Adrenal gland (tissue), 12 donors: ENCODE data around the gene IFT57. TPM values are rescaled to one million over a fixed set of nuclear protein-coding genes. Genes with fewer than 3 reads are reported as not detected.

Source experiments
- DNase-seq, 7 donors: peaks; one replicate each; pipeline ENCODE4 v3.0.0-alpha.2; 2019 to 2020
- H3K27ac ChIP-seq, 5 donors: fragments of 200-600 bp; sonication (generic) in 4 of 5; 1 replicate in 3 of 5; 2 replicates in 2 of 5; pipeline versions ENCODE4 v1.5.1 to v1.8.0; 2016 to 2020; ENCODE audit warnings: mild to moderate bottlenecking in 1 of 5
- H3K27me3 ChIP-seq: fragments of 200-600 bp; 2 replicates; pipeline ENCODE4 v1.8.0; 2021
- H3K36me3 ChIP-seq, 2 donors: fragments of 200-600 bp; replicated peaks in 1 of 2; 1 replicate in 1 of 2; 2 replicates in 1 of 2; pipeline versions ENCODE4 v1.5.1 to v1.8.0; 2018 to 2022
- H3K4me1 ChIP-seq, 2 donors: fragments of 200-600 bp; replicated peaks in 1 of 2; 1 replicate in 1 of 2; 2 replicates in 1 of 2; pipeline versions ENCODE4 v1.5.1 to v1.8.0; 2018 to 2021
- H3K4me3 ChIP-seq, 4 donors: fragments of 200-600 bp; sonication (generic) in 3 of 4; one replicate each; pipeline ENCODE4 v1.5.1; 2016 to 2018
- H3K9me3 ChIP-seq, 3 donors: fragments of 200-600 bp; sonication (generic) in 1 of 3; replicated peaks in 1 of 3; 1 replicate in 2 of 3; 2 replicates in 1 of 3; pipeline versions ENCODE4 v1.5.1 to v1.8.0; 2016 to 2021
- POLR2A ChIP-seq, 2 donors: fragments of 450-650 bp; IDR thresholded peaks; one replicate each; pipeline ENCODE4 v1.6.1; 2017; ENCODE audit warnings: antibody characterized with exemption in 2 of 2, mild to moderate bottlenecking in 2 of 2, moderate library complexity in 1 of 2
- WGBS, 4 donors: extraction: QIAGEN DNeasy Blood & Tissue Kit in 2 of 4; methylation state at CpG; one replicate each; pipeline versions ENCODE4 v1.1.5 to v1.1.7; 2013 to 2017; 5-methylcytosine and 5-hydroxymethylcytosine counted together
- intact Hi-C, 2 donors: fragments of 100-400 bp; cut with DNase I; formaldehyde crosslinking; loops; one replicate each; pipeline versions ENCODE4 v1.14.1 to v1.15.0; 2022 to 2023
- polyA plus RNA-seq, 3 donors: library from polyadenylated mRNA; stranded (reverse); fragments of 200-250 nt in 2 of 3; fragments of 350-450 nt in 1 of 3; fragmentation: Illumina TruSeq in 1 of 3; extraction: RNeasy Lipid Tissue Mini Kit (QIAGEN cat#74804) in 1 of 3; gene quantifications; one replicate each; pipeline ENCODE4 v1.2.3, GENCODE V29; 2013 to 2014
- total RNA-seq, 9 donors: library from RNA; depleted of rRNA in 4 of 9; stranded (reverse); fragments of >200 nt in 4 of 9; fragments of 120-200 nt in 1 of 9; fragmentation: NEBNext Ultra II Directional in 1 of 9; extraction: Animal tissue kit (Norgen Biotek cat#: 25700) in 1 of 9; gene quantifications; one replicate each; pipeline versions ENCODE4 v1.1.0 to v1.2.4, GENCODE V29; 2013 to 2023
- TF ChIP-seq, protein P1 (sequence below), 6 experiments: fragments of 450-650 bp in 4 of 6; fragments of 200-600 bp in 2 of 6; sonication (generic) in 1 of 6; IDR thresholded peaks; 1 replicate in 5 of 6; 2 replicates in 1 of 6; pipeline versions ENCODE4 v1.5.1 to v1.8.0; 2016 to 2021; ENCODE audit warnings: antibody characterized with exemption in 6 of 6, mild to moderate bottlenecking in 2 of 6, moderate library complexity in 1 of 6
- donor health status: healthy with polysubstance abuse.
- donor health status: Bipolar disorder and iron deficiency.
- donor health status: DM: yes; HTN: yes; CAD: no.
- donor health status: DM: no; HTN: no; CAD: no.
- donor health status: DM: no; HTN: no; CAD: no.
- donor health status: DM: yes; HTN: yes; CAD: no.

Gene IFT57
- total and polyA plus RNA-seq, 12 donors, result 16.1 to 61.9 (median 50.5) TPM

GRCh38 chr3:108110934-108111333 lies 111.3 kb downstream of the IFT57 start:
- WGBS, 4 donors, result 80 to 97% (median 89%) methylated on average over 3 of the region's 3 CpGs
- TF ChIP-seq POLR2A (IDR thresholded peaks at IDR 0.05), result no peak
- TF ChIP-seq, protein P1, sequence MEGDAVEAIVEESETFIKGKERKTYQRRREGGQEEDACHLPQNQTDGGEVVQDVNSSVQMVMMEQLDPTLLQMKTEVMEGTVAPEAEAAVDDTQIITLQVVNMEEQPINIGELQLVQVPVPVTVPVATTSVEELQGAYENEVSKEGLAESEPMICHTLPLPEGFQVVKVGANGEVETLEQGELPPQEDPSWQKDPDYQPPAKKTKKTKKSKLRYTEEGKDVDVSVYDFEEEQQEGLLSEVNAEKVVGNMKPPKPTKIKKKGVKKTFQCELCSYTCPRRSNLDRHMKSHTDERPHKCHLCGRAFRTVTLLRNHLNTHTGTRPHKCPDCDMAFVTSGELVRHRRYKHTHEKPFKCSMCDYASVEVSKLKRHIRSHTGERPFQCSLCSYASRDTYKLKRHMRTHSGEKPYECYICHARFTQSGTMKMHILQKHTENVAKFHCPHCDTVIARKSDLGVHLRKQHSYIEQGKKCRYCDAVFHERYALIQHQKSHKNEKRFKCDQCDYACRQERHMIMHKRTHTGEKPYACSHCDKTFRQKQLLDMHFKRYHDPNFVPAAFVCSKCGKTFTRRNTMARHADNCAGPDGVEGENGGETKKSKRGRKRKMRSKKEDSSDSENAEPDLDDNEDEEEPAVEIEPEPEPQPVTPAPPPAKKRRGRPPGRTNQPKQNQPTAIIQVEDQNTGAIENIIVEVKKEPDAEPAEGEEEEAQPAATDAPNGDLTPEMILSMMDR (IDR thresholded peaks at IDR 0.05), result no peak
- H3K4me3 ChIP-seq, result no peak overlapping the region
- H3K4me1 ChIP-seq, result no peaks in the 10 kb centered on the region
- no peaks in the 10 kb centered on the region for H3K27me3 ChIP-seq
- intact Hi-C loops, result no loop called here
- no peak for DNase-seq
- no peaks in the 10 kb centered on the region for H3K36me3 ChIP-seq
- no peak overlapping the region for H3K27ac ChIP-seq
- H3K9me3 ChIP-seq, result no peaks in the 10 kb centered on the region

Other genes with a start within 250 kb of the IFT57 start
- gene CD47, start 131.4 kb downstream of the IFT57 start, total RNA-seq, result 100 to 1,000 TPM in 2 of 9 donors, 10 to 100 TPM in 7; 46.6 to 108 (median 80.1) TPM
- gene CD47, start 131.4 kb downstream of the IFT57 start, polyA plus RNA-seq, result 10 to 100 TPM; 24.2 to 60.6 (median 37.6) TPM
- gene HHLA2, start 74.1 kb upstream of the IFT57 start, total RNA-seq, result under 1 TPM in 1 of 9 donors, not detected in 8; 0.06 TPM
- under 1 TPM in 1 of 3 donors, not detected in 2; 0.03 TPM for gene HHLA2, start 74.1 kb upstream of the IFT57 start, polyA plus RNA-seq